Stimulated activated naive CD8-positive, alpha-beta T cell treated with anti-CD3 and anti-CD28 coated beads, Interleukin-15, Interleukin-2, amounts not matched to agents 100 U/mL and 50 U/mL, for 24 hours (primary cell): ENCODE results near the gene RHEX.
"Not testable (repeated sequence)": the region's sequence is repeated elsewhere in the genome, so short reads cannot be mapped to it uniquely, and the experiment has no call there.

Source experiments
- ATAC-seq: fragments of 150-1000 bp; cut with Tn5 transposase; one replicate; pipeline ENCODE4 v1.10.0; 2021
- DNase-seq: peaks from one replicate; pipeline ENCODE4 v3.0.0; 2021

Gene RHEX

GRCh38 chr1:206058927-206059292 lies 5.9 kb downstream of the RHEX start:
- DNase-seq (no peak), ATAC-seq (no peak)

GRCh38 chr1:206059355-206059915 lies 6.5 kb downstream of the RHEX start:
- DNase-seq (no peak), ATAC-seq (no peak)

GRCh38 chr1:206060844-206061243 lies 7.9 kb downstream of the RHEX start:
- no peak for ATAC-seq
- DNase-seq: no peak

- no peak for ATAC-seq
These were observed 9.5 kb downstream of the RHEX start for GRCh38 chr1:206062464-206062863.

GRCh38 chr1:206064001-206064400 lies 11.0 kb downstream of the RHEX start:
- not testable (repeated sequence) for DNase-seq, ATAC-seq

More at GRCh38 chr1:206062464-206062863, 9.5 kb downstream of the RHEX start:
- DNase-seq: no peak

GRCh38 chr1:206064501-206064900 lies 11.5 kb downstream of the RHEX start:
- DNase-seq, ATAC-seq: not testable (repeated sequence)

- ATAC-seq (no peak), DNase-seq (no peak)
These were observed 12.7 kb downstream of the RHEX start for GRCh38 chr1:206065547-206066145.

- ATAC-seq (peak; percentile 72), DNase-seq (no peak)
These were observed 13.7 kb downstream of the RHEX start for GRCh38 chr1:206066479-206067171.

- DNase-seq: no peak
- ATAC-seq: peak; percentile 28
These were observed 14.7 kb downstream of the RHEX start for GRCh38 chr1:206067486-206068227.

GRCh38 chr1:206068314-206068713 lies 15.3 kb downstream of the RHEX start:
- peak; percentile 48 for ATAC-seq
- no peak for DNase-seq

GRCh38 chr1:206070627-206071304 lies 17.8 kb downstream of the RHEX start:
- ATAC-seq (no peak), DNase-seq (no peak)

- ATAC-seq (no peak), DNase-seq (no peak)
These were observed 21.9 kb downstream of the RHEX start for GRCh38 chr1:206074839-206075238.

- ATAC-seq: no peak
- DNase-seq: no peak
These were observed 23.1 kb downstream of the RHEX start for GRCh38 chr1:206075786-206076755.

GRCh38 chr1:206079135-206079534 lies 26.2 kb downstream of the RHEX start:
- ATAC-seq (no peak), DNase-seq (no peak)

GRCh38 chr1:206080026-206080820 lies 27.2 kb downstream of the RHEX start:
- ATAC-seq: no peak

GRCh38 chr1:206081856-206082255 lies 28.9 kb downstream of the RHEX start:
- no peak for ATAC-seq
- no peak for DNase-seq

More at GRCh38 chr1:206080026-206080820, 27.2 kb downstream of the RHEX start:
- no peak for DNase-seq

- ATAC-seq: no peak
- no peak for DNase-seq
These were observed 30.1 kb downstream of the RHEX start for GRCh38 chr1:206082831-206083695.

GRCh38 chr1:206083750-206084149 lies 30.8 kb downstream of the RHEX start:
- no peak for ATAC-seq
- no peak for DNase-seq

GRCh38 chr1:206087091-206087490 lies 34.1 kb downstream of the RHEX start:
- DNase-seq: no peak
- no peak for ATAC-seq
